GM18511 (cell line): ENCODE data around the gene GJC2.
"Not testable (repeated sequence)": the region's sequence is repeated elsewhere in the genome, so short reads cannot be mapped to it uniquely, and the experiment has no call there.

ENCODE experiments used
- ATAC-seq: cut with Tn5 transposase; IDR thresholded peaks from one replicate; pipeline ENCODE4 v1.9.1; 2021; ENCODE audit warnings: mild to moderate bottlenecking, moderate library complexity; ENCODE audit not compliant: unreplicated experiment

Gene GJC2

GRCh38 chr1:228149406-228150119, at the start of gene GJC2:
TSS of gene GJC2 (plus strand) at chr1:228149930. CDS start at chr1:228157759, 7,829 bp downstream.
- no peak for ATAC-seq

- ATAC-seq = no peak
These were observed 48.7 kb upstream of the GJC2 start for GRCh38 chr1:228100822-228101613.

DNA sequence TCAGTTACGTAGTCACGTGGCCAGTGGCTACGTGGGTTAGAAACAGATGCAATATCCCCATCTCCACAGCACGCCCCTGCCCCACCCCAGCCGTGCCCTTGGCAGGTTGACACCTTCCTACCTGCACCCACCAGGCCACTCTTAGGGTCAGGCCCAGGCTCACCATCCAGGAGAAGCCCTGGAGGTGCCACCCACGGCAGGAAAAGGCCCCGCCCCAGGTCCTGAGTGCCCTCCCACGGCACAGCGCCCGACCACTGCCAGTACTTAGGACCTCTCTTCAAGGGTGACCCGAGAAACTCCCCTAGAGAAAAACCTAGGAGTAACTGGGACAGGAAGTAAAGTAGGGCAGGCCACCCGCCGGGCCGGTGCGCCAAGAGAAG, 48.1 kb upstream of the GJC2 start:
- ATAC-seq = no peak

GRCh38 chr1:228101994-228102790, 47.5 kb upstream of the GJC2 start:
- ATAC-seq = peak; percentile 45

DNA sequence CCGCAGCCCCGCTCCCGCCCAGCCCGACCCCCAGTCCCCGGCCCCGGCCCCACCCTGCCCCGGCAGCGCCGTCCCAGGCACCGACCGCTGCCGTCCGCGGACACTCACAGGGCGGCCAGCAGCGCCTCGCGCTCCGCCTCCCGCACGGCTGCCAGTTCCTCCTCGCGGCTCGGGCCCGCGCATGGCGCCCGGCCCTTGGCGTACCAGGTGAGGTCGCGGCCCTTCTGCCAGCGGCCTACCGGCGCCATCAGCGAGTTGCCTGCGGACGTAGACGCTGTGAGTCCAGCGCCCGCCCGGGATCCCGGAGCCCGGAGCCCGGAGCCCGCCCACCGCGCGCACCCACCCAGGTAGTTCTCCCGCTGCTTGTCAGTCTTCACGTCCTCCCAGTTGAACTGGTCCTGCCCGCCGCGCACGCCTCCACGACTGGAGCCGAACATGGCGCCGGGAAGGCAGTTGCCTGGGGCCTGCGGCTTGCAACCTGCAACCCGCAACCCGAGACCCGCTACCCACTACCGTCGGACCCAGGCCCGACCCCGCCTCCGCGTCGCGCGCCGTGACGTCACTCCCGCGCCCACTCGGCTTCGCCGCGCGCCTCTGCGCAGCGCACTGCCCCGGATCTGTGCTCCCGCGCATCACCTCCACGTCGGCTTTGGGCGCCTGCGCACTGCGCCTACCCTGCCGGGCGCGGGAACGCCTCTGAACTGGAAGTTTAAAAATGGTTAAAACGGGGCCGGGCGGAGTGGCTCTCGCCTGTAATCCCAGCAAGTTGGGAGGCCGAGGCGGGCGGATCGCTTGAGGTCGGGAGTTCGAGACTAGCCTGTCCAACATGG, 46.7 kb upstream of the GJC2 start, which contains the start of gene C1orf35:
C1orf35 (minus strand) TSS at position 535 of the 830 bp plus-strand sequence; CDS start at position 437, 98 bp downstream.
- ATAC-seq = peak; percentile 79

DNA sequence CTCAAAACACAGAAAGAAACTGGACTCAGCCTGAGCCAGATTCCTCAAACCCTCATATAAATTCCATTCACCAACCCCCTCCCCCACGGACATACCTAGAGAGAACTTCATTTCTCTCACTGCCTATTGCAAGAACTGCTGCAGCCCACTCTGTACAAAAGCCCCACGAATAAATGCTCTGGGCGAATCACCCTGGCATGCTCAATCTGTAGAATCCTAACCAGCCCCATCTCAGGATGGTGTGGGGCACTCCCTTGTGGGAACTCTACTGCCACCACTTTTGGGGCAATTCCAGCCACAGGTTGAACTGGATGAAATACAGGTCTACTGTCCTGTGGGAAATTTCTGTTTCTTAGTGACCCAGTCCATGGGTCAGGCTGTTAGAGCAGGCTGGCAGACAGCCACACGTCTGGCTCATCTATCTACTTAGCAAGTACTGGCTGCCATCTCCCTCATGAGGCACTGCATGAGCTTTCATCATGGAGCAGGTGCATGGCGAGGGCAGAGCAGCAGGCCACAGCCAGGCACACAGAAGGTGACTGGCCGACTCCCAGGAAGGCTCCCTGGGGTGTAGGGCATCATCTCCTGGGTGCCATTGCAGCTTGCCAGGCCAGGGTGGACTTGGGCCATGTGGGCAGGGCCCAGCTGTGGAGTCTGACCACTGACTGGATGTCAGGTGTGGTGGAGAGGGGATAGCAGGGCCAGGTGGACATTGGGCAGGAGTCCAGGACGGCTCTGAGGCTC, 45.0 kb upstream of the GJC2 start:
- no peak for ATAC-seq

GRCh38 chr1:228105270-228105995, 44.3 kb upstream of the GJC2 start:
- no peak for ATAC-seq

GRCh38 chr1:228105996-228106799, 43.5 kb upstream of the GJC2 start:
- no peak for ATAC-seq

- ATAC-seq = no peak
These were observed 43.0 kb upstream of the GJC2 start for GRCh38 chr1:228106800-228107054.

- ATAC-seq = no peak
These were observed 42.1 kb upstream of the GJC2 start for GRCh38 chr1:228107636-228108035.

DNA sequence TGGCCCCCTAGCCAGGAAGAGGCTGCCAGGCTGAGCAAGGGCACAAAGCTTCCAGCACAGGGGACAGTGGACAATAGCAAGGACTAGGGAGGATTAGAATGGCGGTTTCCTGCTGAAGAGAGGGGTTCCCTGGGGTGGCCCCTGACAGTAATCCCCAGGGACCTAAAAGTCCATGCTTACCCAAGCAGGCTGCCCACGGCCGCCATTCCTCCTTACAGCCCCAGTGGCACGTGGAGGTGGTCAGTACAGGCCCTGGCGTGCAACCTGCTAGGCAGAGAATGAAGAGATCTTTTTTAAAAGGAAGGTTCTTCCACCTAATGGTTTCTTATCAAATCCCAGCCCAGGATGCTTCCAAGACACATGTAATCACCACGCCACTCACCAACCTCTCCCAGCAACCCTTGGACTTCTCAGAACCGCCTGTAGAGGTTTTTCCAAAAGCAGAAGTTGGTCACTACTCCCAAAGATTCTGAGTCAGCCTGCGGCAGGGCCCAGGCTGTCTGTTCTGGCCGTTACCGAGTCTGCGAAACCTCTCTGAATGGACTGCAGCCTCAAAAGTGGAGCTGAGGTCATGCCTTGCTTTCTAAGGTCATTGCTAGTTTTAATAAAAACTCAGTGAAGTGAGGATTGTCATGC, 41.6 kb upstream of the GJC2 start:
- ATAC-seq = no peak

DNA sequence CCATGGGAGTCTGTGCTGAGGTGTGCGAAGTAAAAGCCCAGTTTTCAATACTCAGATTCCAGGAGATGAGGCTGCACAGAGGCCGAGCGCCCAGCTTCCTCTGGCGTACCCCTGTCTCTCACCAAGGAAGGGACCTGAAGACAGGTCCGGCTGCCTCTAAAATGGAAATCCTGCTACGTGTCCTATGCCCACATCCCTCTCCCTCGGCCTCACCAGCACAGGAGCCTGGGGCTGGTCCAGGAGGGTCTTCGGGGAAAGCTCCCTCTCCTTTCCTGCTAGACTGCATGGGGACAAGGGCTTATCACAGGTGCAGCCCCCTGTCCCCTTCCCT, 41.0 kb upstream of the GJC2 start:
- no peak for ATAC-seq

- peak; percentile 93 for ATAC-seq
These were observed 40.4 kb upstream of the GJC2 start, which contains the start of gene MRPL55 for GRCh38 chr1:228109073-228109961. TSS of gene MRPL55 (minus strand) at chr1:228109299. CDS start at chr1:228108260, 1,039 bp downstream.

DNA sequence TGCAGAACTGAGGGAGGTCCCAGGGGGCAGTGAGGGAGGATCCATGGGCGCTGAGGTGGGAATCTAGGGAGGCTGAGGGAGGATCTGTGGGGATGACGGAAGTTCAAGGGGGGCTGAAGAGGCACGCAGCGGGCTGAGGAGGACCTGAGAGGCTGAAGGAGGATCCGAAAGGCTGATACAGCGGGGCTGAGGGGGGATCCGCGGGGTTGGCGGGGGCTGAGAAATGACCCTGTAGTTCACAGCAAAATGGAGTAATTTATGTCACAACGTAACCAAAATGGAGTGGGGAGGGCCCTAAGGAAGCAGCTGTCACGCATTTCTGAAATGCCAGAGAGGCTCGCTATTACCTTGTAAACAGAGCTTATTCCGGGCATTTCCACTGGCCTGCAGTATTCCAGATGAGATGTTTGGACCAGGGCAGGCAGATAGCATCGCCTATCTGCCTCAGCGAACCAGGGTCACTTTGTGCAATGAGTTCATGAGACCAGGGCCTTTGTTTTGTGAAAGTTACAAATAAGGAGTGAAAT, 39.7 kb upstream of the GJC2 start:
- peak; percentile 7 for ATAC-seq

GRCh38 chr1:228110556-228110955, 39.2 kb upstream of the GJC2 start:
- ATAC-seq = no peak

GRCh38 chr1:228111315-228111714, 38.4 kb upstream of the GJC2 start:
- not testable (repeated sequence) for ATAC-seq

GRCh38 chr1:228112167-228112566, 37.6 kb upstream of the GJC2 start:
- ATAC-seq = no peak
